GM12874 (cell line): ENCODE results near the gene OLFML2B.

Experiments used
- TF ChIP-seq, protein P1 (sequence below): IDR thresholded peaks from 2 replicates; pipeline ENCODE4 v1.5.1; 2011; ENCODE audit warnings: low read depth, mild to moderate bottlenecking, control low read depth, low read length, moderate library complexity; ENCODE audit not compliant: insufficient read depth

Gene OLFML2B

DNA sequence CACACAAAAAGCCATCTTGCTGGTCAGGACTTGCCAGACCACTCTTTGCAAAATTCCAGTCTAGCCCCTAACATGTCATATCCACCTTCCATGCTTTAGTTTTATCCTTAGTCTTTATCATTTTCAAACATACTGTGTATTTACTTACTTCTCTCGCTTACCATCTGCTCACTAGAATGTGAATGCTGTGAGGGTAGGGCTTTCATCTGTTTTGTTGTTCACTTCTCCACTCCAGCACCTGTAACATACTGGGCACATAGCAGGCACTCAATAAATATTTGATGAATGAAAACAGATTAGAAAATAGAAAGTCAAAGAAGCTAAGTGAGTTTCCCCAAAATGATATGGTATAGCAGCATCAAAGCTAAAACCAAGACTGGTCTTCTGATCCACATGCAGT, 79.9 kb downstream of the OLFML2B start:
- TF ChIP-seq, protein P1, sequence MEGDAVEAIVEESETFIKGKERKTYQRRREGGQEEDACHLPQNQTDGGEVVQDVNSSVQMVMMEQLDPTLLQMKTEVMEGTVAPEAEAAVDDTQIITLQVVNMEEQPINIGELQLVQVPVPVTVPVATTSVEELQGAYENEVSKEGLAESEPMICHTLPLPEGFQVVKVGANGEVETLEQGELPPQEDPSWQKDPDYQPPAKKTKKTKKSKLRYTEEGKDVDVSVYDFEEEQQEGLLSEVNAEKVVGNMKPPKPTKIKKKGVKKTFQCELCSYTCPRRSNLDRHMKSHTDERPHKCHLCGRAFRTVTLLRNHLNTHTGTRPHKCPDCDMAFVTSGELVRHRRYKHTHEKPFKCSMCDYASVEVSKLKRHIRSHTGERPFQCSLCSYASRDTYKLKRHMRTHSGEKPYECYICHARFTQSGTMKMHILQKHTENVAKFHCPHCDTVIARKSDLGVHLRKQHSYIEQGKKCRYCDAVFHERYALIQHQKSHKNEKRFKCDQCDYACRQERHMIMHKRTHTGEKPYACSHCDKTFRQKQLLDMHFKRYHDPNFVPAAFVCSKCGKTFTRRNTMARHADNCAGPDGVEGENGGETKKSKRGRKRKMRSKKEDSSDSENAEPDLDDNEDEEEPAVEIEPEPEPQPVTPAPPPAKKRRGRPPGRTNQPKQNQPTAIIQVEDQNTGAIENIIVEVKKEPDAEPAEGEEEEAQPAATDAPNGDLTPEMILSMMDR, result no peak

DNA sequence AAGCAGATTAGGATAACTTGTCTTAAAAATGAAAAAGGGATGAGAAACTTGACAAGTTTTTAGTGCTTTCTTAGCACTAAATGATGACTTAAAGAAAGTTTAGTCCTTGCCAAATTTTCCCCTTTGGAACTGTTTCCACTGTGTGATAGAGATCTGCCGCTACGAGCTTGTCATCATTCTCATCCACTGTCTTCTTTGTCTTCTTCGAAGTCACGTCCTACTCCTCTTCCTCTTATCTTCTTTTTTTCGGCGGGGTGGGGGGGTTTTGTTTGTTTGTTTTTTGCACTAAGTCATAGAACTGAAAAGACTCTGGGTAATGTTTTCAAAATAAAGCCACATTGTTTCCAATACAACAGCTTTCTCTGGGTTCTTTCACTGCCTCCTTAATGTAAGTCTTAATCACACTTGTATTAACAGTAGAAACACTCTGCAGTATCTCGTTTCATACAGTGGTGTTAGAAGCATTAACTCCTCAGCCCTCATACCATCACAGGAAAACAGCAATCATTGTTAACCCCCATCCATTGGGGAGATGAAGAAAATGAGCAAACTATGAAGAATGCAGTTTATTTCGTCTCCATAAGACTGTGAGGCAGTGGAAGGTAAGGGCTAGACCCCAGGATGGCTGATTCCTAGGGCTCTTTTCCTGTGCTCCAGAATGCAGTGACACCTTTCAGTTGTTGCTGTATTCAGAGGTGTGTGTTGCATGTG, 81.8 kb downstream of the OLFML2B start:
- TF ChIP-seq, protein P1, result no peak

DNA sequence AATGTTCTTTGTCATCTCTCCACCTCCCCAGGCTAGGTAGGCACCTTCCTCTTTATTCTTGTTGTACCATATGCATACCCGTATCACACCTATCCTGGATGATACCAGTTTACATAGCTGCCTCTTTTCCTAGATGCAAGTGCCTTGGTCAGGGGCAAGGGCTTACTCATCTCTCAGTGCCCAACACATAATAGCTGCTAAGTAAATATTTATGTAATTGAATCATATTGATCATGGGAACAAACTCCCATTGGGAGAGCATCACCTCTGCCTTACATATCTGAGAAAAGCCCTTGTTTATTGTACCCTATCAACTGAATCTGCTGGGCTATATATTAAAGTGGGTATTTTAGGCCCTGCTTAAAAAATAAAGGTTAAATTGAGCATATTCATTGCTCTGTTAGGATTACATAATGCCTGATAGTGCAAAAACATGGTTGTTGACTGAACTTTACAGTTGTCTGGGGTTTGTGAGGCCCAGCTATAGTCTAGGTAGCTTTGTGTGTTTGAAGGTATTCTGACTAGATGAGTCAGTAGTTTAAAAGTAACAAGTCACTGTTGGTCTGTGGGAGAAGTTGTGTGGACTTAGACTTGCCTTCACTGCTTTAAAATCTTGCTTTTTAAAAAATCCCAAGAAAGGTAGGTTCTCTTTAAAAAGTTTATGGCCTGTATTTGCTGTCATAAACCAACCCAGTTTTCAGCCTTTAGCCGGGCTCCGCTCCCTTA, 82.6 kb downstream of the OLFML2B start:
- TF ChIP-seq, protein P1, result no peak

DNA sequence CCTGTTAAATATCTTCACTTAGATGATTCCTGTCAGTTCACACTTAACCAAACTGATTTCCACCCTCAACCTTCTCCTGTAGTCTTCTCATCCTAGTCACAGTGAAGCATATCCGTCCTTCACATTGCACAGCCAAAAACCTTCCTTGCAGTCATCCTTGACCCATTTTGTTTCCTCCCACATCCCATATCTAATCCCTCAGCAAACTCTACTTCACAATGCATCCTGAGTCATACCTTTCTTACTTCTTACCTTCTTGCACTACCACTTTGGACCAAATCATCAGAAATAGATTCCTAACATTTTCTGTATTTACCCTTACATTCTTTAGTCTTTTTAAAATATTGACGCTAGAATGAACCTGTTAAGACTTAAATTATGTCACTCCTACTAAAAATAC, 86.9 kb downstream of the OLFML2B start:
- TF ChIP-seq, protein P1, result no peak

DNA sequence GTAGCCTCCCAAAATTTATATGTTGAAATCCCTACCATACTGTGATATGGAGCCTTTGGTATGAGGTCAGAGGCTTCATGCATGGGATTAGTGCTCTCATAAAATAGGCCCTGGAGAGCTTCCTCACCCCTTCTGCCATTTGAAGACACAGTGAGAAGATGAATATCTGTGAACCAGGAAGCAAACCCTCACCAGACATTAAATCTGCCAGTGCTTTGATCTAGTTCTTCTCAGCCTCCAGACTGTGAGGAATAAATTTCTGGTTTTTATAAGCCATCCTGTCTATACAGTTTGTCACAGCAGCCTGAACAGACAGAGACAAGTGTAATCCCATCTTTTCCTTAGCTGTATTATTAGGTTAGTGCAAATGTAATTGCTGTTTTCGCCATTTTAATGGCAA, 88.4 kb downstream of the OLFML2B start:
- TF ChIP-seq, protein P1, result no peak

DNA sequence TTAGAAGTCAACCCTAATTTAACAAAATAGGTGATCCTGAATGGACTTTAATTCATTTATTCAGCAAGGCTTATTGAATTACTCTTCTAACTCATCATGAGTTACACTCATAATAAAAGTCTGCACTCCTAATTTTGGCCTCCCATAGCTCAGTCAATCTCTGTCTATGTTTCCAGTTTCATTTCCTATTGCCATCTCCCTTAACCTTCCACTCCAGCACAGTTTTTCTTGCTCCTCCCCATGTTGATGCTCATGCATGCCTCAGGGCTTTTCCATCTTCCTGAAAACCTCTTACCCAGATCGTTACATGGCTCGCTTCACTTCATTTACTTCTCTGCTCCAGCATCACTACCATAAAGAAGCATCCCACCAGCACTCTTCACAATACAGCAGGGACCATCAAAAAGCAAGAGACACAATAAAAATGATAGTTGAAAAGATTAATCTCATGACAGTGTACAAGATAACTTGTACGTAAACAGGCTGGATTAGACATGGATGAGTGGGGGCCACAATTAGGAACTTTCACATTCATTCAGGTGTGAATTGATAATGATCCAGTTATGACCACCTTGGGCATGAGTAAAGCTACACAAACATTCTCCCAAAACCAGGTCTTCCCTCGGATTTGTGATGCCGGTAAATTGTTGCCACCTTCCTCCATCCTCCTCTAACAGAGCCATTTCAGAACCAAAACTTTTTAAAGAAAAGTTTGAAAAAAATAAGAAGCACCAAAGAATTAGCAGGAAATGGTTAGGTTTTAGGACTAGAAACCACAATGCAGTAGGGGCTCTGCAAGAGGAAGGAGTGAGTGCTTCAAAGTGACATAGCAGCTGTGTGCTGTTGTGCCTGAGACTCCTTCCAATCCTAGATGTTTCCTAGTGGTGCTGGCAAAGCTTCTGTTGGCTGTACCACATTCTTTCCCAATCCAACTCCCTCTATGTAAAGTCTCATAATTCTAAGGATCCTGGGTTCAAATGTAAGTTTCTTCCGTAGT, 89.8 kb downstream of the OLFML2B start:
- TF ChIP-seq, protein P1, result no peak
